Right renal cortex interstitium (tissue), 3 donors: ENCODE measurements around the gene OR7G2. TPM values are rescaled to one million over a fixed set of nuclear protein-coding genes. Genes with fewer than 3 reads are reported as not detected.
A peak's percentile ranks its signal among the peaks of the same experiment; 100 is the strongest.

Source experiments
- DNase-seq, 3 donors: peaks; one replicate each; pipeline ENCODE4 v3.0.0-alpha.2; 2013; ENCODE audit warnings: low read depth in 3 of 3, low spot score in 2 of 3
- polyA plus RNA-seq, 3 donors: library from polyadenylated mRNA; unstranded; fragments of 120-200 nt; gene quantifications; one replicate each; pipeline ENCODE4 v1.2.1, GENCODE V29; 2013; ENCODE audit not compliant: insufficient read length in 3 of 3

OR7G2 gene
- polyA plus RNA-seq = under 1 TPM in 1 of 3 donors, not detected in 2; 0.04 TPM

GRCh38 chr19:9107375-9107774, at the start of gene OR7G2:
TSS of gene OR7G2 (minus strand) at chr19:9107475. CDS start at chr19:9103243, 4,232 bp downstream.
- no peak for DNase-seq

GRCh38 chr19:9156304-9156703, 49.0 kb upstream of the OR7G2 start:
- DNase-seq = no peak

- no peak for DNase-seq
Observed at GRCh38 chr19:9155591-9155990, 48.3 kb upstream of the OR7G2 start.

GRCh38 chr19:9151367-9151766, 44.1 kb upstream of the OR7G2 start:
- DNase-seq = no peak

- no peak for DNase-seq
Observed at GRCh38 chr19:9150650-9151049, 43.4 kb upstream of the OR7G2 start.

- DNase-seq = no peak
Observed at GRCh38 chr19:9149997-9150396, 42.7 kb upstream of the OR7G2 start.

- no peak for DNase-seq
Observed at GRCh38 chr19:9148697-9149096, 41.4 kb upstream of the OR7G2 start.

- no peak for DNase-seq
Observed at GRCh38 chr19:9146882-9147281, 39.6 kb upstream of the OR7G2 start.

GRCh38 chr19:9144920-9145319, 37.6 kb upstream of the OR7G2 start:
- no peak for DNase-seq

GRCh38 chr19:9140159-9140874, 33.0 kb upstream of the OR7G2 start, which contains the start of gene ZNF317:
TSS of gene ZNF317 (plus strand) at chr19:9140397. CDS start at chr19:9156017, 15,620 bp downstream.
- peak; percentile 79 to 95 (median 91) for DNase-seq

GRCh38 chr19:9139609-9140158, 32.4 kb upstream of the OR7G2 start:
- DNase-seq = no peak

- DNase-seq = no peak
Observed at GRCh38 chr19:9132422-9132821, 25.1 kb upstream of the OR7G2 start.

- DNase-seq = no peak
Observed at GRCh38 chr19:9130965-9131364, 23.7 kb upstream of the OR7G2 start.

GRCh38 chr19:9128171-9128570, 20.9 kb upstream of the OR7G2 start:
- DNase-seq = no peak

GRCh38 chr19:9126900-9127405, 19.7 kb upstream of the OR7G2 start, which contains the start of gene OR7G3:
TSS of gene OR7G3 (minus strand) at chr19:9126950. CDS start at chr19:9126950, 0 bp downstream.
- DNase-seq = no peak

GRCh38 chr19:9116547-9116946, 9.3 kb upstream of the OR7G2 start:
- no peak for DNase-seq

GRCh38 chr19:9115307-9115813, 8.1 kb upstream of the OR7G2 start, which contains the start of gene OR7G1:
TSS of gene OR7G1 (minus strand) at chr19:9115763. CDS start at chr19:9115763, 0 bp downstream.
- no peak for DNase-seq

- no peak for DNase-seq
Observed at GRCh38 chr19:9109959-9110358, 2.7 kb upstream of the OR7G2 start.

- DNase-seq = no peak
Observed at GRCh38 chr19:9086761-9087160, 20.5 kb downstream of the OR7G2 start, which contains the start of gene OR1M1. TSS of gene OR1M1 (plus strand) at chr19:9087061. CDS start at chr19:9093245, 6,184 bp downstream.

- DNase-seq = no peak
Observed at GRCh38 chr19:9078651-9079050, 28.6 kb downstream of the OR7G2 start.

- DNase-seq = no peak
Observed at GRCh38 chr19:9076901-9077300, 30.4 kb downstream of the OR7G2 start.
